ENCODE results near the gene SCAF1. TPM values are rescaled to one million over a fixed set of nuclear protein-coding genes. Genes with fewer than 3 reads are reported as not detected.

SCAF1 gene
- polyA plus RNA-seq, 1 donor: 28.7 TPM

- peak; percentile 100 for DNase-seq
Observed at GRCh38 chr19:49640113-49640898, 1.7 kb upstream of the SCAF1 start, which contains the start of gene RRAS. RRAS (minus strand) TSS chr19:49640143; CDS start chr19:49640098, 45 bp downstream.

GRCh38 chr19:49642492-49643035, 555 bp downstream of the SCAF1 start:
- DNase-seq: no peak

GRCh38 chr19:49643466-49643865, 1.5 kb downstream of the SCAF1 start:
- DNase-seq: no peak

GRCh38 chr19:49645592-49645991, 3.6 kb downstream of the SCAF1 start:
- no peak for DNase-seq

GRCh38 chr19:49645995-49646394, 4.0 kb downstream of the SCAF1 start:
- no peak for DNase-seq

- DNase-seq: no peak
Observed at GRCh38 chr19:49646586-49646985, 4.6 kb downstream of the SCAF1 start.

- DNase-seq: no peak
Observed at GRCh38 chr19:49651029-49651819, 9.2 kb downstream of the SCAF1 start.

GRCh38 chr19:49651820-49652550, 10.0 kb downstream of the SCAF1 start:
- DNase-seq: no peak

- DNase-seq: no peak
Observed at GRCh38 chr19:49652551-49653465, 10.8 kb downstream of the SCAF1 start.

GRCh38 chr19:49653466-49653806, 11.4 kb downstream of the SCAF1 start:
- DNase-seq: no peak

GRCh38 chr19:49654581-49654980, 12.6 kb downstream of the SCAF1 start:
- DNase-seq: no peak

GRCh38 chr19:49655570-49656455, 13.8 kb downstream of the SCAF1 start:
- DNase-seq: no peak

- DNase-seq: no peak
Observed at GRCh38 chr19:49656456-49657109, 14.6 kb downstream of the SCAF1 start.

- DNase-seq: no peak
Observed at GRCh38 chr19:49657493-49658138, 15.6 kb downstream of the SCAF1 start.

- DNase-seq: no peak
Observed at GRCh38 chr19:49658139-49658517, 16.1 kb downstream of the SCAF1 start.

GRCh38 chr19:49658566-49659442, 16.8 kb downstream of the SCAF1 start:
- no peak for DNase-seq

- DNase-seq: no peak
Observed at GRCh38 chr19:49660338-49660961, 18.4 kb downstream of the SCAF1 start.

- no peak for DNase-seq
Observed at GRCh38 chr19:49662011-49662410, 20.0 kb downstream of the SCAF1 start.

Measured in left kidney (tissue), 2 donors.